Caco-2 (cell line): ENCODE measurements around the gene HSF5. TPM values are rescaled to one million over a fixed set of nuclear protein-coding genes. Genes with fewer than 3 reads are reported as not detected.

Source experiments
- Bru-seq: library from RNA; stranded (reverse); fragments of 400-500 nt; gene quantifications from one replicate; lab custom pipeline; 2021; lab: Mats Ljungman, UMichigan
- BruChase-seq, 2 experiments: library from RNA; stranded (reverse); fragments of 400-500 nt; gene quantifications; one replicate each; lab custom pipeline; 2021; lab: Mats Ljungman, UMichigan
- BruUV-seq: library from RNA; stranded (reverse); fragments of 400-500 nt; replicated peaks from 2 replicates; lab custom pipeline; 2021; lab: Mats Ljungman, UMichigan
- CTCF ChIA-PET: fragments of 300-600 bp; sonication (Branson Sonifier 250); formaldehyde crosslinking; loops from one replicate; lab custom pipeline; 2022; ENCODE audit warnings: antibody characterized with exemption; lab: Charles Lee
- POLR2A ChIA-PET: fragments of 300-600 bp; sonication (Branson Sonifier 250); formaldehyde crosslinking; loops from one replicate; lab custom pipeline; 2022; ENCODE audit warnings: antibody characterized with exemption; lab: Charles Lee
- DNase-seq, 2 experiments: peaks; one replicate each; pipeline versions ENCODE4 v3.0.0 to v3.0.0-alpha.2; 2020 to 2022
- H3K27me3 ChIP-seq: replicated peaks from 2 replicates; pipeline ENCODE4 v1.6.0; 2011; ENCODE audit warnings: low read length; ENCODE audit not compliant: control insufficient read depth, insufficient read depth
- H3K36me3 ChIP-seq: 2 replicates; pipeline ENCODE4 v1.5.1; 2011; ENCODE audit warnings: low read length; ENCODE audit not compliant: control insufficient read depth, insufficient read depth
- H3K4me1 ChIP-seq: fragments of 250-450 bp; sonication (Bioruptor Pico); 2 replicates; pipeline ENCODE4 v1.5.1; 2020; ENCODE audit warnings: mild to moderate bottlenecking
- H3K4me3 ChIP-seq: 2 replicates; pipeline ENCODE4 v1.5.1; 2011; ENCODE audit warnings: low read depth, mild to moderate bottlenecking, control low read depth, low read length
- H3K9me3 ChIP-seq: fragments of 250-450 bp; sonication (Bioruptor Pico); 2 replicates; pipeline ENCODE4 v1.5.1; 2020; ENCODE audit warnings: mild to moderate bottlenecking, moderate library complexity
- H3K27ac Mint-ChIP-seq: one replicate; pipeline ENCODE4 v1.8.0; 2022; ENCODE audit warnings: mixed read lengths; ENCODE audit not compliant: unreplicated experiment
- H3K27me3 Mint-ChIP-seq: one replicate; pipeline ENCODE4 v1.8.0; 2022; ENCODE audit warnings: mixed read lengths; ENCODE audit not compliant: insufficient read depth, unreplicated experiment
- H3K36me3 Mint-ChIP-seq: one replicate; pipeline ENCODE4 v1.8.0; 2022; ENCODE audit warnings: mild to moderate bottlenecking, mixed read lengths; ENCODE audit not compliant: insufficient read depth, unreplicated experiment
- H3K4me1 Mint-ChIP-seq: one replicate; pipeline ENCODE4 v1.8.0; 2022; ENCODE audit warnings: low read depth, mixed read lengths; ENCODE audit not compliant: unreplicated experiment
- H3K4me3 Mint-ChIP-seq: one replicate; pipeline ENCODE4 v1.8.0; 2022; ENCODE audit warnings: mild to moderate bottlenecking, moderate library complexity, mixed read lengths; ENCODE audit not compliant: unreplicated experiment
- H3K9me3 Mint-ChIP-seq: one replicate; pipeline ENCODE4 v1.8.0; 2022; ENCODE audit warnings: mixed read lengths; ENCODE audit not compliant: unreplicated experiment
- intact Hi-C: fragments of 100-400 bp; cut with micrococcal nuclease; formaldehyde crosslinking; loops from one replicate; pipeline ENCODE4 v1.10.0; 2022; ENCODE audit not compliant: unreplicated experiment
- long read RNA-seq: library from polyadenylated mRNA; stranded (forward); transcript quantifications from one replicate; pipeline ENCODE4 v2.0.0, GENCODE V29; 2022
- total RNA-seq: library from RNA; stranded (reverse); gene quantifications from 2 replicates; pipeline ENCODE4 v1.2.3, GENCODE V29; 2022
- TF ChIP-seq, protein P1 (sequence below), 2 experiments: fragments of 200-600 bp in 1 of 2; IDR thresholded peaks; 1 replicate in 1 of 2; 2 replicates in 1 of 2; pipeline versions ENCODE4 v1.5.1 to v1.8.0; 2011 to 2022; ENCODE audit warnings: antibody characterized with exemption in 1 of 2, control low read depth in 1 of 2, inconsistent platforms in 1 of 2, low read depth in 1 of 2, low read length in 1 of 2, mild to moderate bottlenecking in 1 of 2, moderate library complexity in 1 of 2; ENCODE audit not compliant: insufficient read depth in 1 of 2, severe bottlenecking in 1 of 2, unreplicated experiment in 1 of 2

Gene HSF5, protein sequence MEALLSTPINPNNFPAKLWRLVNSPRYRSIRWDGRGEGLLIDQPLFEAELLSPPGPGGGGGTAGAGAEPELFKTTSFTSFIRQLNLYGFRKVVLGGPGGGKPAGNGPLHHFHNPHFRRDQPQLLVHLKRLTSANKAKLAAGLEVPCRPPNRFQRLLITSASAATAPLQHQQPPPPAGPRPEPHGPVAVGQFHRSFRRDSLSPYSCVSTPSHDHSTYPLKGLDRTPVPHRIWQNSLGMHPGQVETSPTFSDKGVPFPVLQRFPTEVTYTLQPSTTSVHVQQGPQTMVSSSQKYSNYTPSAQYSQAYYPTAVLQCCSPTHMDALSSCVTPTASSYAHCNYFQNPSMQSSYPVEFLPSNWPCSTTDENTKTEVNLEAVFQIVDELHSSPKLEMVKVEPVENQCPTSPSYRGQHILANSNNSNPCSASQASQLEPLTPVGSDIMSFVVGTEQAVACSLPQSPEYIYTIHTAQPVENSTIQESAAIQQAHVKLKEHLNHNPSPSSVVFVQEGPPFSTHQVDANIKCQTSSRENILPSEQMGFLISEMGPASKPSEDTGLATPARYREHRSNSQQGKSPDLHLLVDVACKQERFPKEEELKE
- total RNA-seq (0.98 and 1.1 TPM in 2 replicates), Bru-seq, nascent RNA (percentile 46 among the genes with signal in this experiment), BruChase-seq, experiment 1, labeled RNA remaining after a 2-hour chase (percentile 47 among the genes with signal in this experiment), BruChase-seq, experiment 2, labeled RNA remaining after a 6-hour chase (percentile 48 among the genes with signal in this experiment)
- long read RNA-seq, full-length matches to known transcripts = 1 of 2 reads
- long read RNA-seq, partial matches to known transcripts = 0 of 2 reads
- long read RNA-seq, other reads (novel, unspliced or antisense) = 1 of 2 reads

DNA sequence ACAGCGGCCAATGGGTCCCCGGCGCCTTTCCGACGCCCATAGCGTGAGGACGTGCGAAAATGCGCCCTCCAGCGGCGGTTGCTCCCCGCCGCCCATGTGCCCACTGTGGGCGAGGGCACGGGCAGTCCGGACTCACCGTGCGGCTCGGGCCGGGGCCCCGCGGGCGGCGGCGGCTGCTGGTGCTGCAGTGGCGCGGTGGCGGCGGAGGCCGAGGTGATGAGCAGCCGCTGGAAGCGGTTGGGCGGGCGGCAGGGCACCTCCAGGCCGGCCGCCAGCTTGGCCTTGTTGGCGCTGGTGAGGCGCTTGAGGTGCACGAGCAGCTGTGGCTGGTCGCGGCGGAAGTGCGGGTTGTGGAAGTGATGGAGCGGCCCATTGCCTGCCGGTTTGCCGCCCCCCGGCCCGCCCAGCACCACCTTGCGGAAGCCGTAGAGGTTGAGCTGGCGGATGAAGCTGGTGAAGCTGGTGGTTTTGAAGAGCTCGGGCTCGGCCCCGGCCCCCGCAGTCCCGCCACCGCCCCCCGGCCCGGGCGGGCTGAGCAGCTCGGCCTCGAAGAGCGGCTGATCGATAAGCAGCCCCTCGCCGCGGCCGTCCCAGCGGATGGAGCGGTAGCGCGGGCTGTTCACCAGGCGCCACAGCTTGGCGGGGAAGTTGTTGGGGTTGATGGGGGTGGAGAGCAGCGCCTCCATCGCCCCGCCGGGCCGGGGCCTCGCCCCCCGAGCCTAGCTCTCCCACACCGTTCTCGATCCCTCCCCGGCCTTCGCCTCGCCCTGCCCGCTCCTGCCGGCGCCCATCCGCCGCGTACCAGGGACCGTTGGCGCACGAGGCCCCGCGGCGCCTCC, at the start of gene HSF5:
Gene HSF5, minus strand, starts transcription at position 820 of the 839 bp plus-strand sequence. Its CDS starts 134 bp downstream, at position 686.
- TF ChIP-seq, protein P1, sequence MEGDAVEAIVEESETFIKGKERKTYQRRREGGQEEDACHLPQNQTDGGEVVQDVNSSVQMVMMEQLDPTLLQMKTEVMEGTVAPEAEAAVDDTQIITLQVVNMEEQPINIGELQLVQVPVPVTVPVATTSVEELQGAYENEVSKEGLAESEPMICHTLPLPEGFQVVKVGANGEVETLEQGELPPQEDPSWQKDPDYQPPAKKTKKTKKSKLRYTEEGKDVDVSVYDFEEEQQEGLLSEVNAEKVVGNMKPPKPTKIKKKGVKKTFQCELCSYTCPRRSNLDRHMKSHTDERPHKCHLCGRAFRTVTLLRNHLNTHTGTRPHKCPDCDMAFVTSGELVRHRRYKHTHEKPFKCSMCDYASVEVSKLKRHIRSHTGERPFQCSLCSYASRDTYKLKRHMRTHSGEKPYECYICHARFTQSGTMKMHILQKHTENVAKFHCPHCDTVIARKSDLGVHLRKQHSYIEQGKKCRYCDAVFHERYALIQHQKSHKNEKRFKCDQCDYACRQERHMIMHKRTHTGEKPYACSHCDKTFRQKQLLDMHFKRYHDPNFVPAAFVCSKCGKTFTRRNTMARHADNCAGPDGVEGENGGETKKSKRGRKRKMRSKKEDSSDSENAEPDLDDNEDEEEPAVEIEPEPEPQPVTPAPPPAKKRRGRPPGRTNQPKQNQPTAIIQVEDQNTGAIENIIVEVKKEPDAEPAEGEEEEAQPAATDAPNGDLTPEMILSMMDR (IDR thresholded peaks at IDR 0.05; ENCODE audit: insufficient read depth in 1 of 2, low read depth in 1 of 2, low read length in 1 of 2, severe bottlenecking in 1 of 2, unreplicated experiment in 1 of 2) = no peak
- Mint-ChIP-seq H3K4me1 (peaks cover 44% of the 10 kb centered on the region), H3K36me3 (peaks cover 66% of the 10 kb centered on the region), H3K27me3 (no peaks in the 10 kb centered on the region), H3K4me3 (peak within 1 kb of the TSS; percentile 52), H3K27ac (peak within 1 kb of the TSS; percentile 76), H3K9me3 (no peaks in the 10 kb centered on the region)
- CTCF ChIA-PET = no interaction called here
- intact Hi-C loops = loop anchor here (1.0 kb wide), 1 partner anchor 26 kb away; the partner anchor contains the start of gene MTMR4
- 0 out of 2 replicates have a peak, but pooled peaks cover 5% of the 10 kb centered on the region for H3K36me3 ChIP-seq
- no TSS peak for BruUV-seq
- POLR2A ChIA-PET = no interaction called here
- H3K27me3 ChIP-seq = no peaks in the 10 kb centered on the region
- H3K4me3 ChIP-seq = no peak within 1 kb of the TSS
- H3K9me3 ChIP-seq = peaks cover 5% of the 10 kb centered on the region; the same call in 1 of the 2 replicates
- H3K4me1 ChIP-seq = peaks cover 67% of the 10 kb centered on the region
- no peak for DNase-seq

DNA sequence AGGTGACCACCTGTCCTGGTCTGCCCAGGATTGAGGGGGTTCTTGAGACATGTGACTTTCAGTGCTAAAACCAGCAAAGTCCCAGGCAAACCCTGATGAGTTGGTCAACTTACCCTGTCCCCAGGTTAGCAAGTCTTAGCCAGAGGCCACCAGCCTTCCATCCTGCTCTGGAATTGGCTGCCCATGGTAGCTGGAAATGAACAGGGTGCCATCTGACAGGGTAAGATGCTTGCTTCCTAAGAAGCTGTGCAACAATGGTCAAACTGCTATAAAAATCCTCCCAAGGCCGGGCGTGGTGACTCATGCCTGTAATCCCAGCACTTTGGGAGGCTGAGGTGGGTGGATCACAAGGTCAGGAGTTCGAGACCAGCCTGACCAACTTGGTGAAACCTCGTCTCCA, 49.1 kb upstream of the HSF5 start:
- H3K4me3 Mint-ChIP-seq = no peak overlapping the region
- peaks cover 16% of the 10 kb centered on the region for H3K4me1 Mint-ChIP-seq
- DNase-seq = no peak
- H3K27me3 Mint-ChIP-seq = peaks cover 4% of the 10 kb centered on the region
- Histone ChIP-seq H3K4me1 (peaks cover 26% of the 10 kb centered on the region), H3K4me3 (no peak overlapping the region), H3K27me3 (no peaks in the 10 kb centered on the region), H3K9me3 (no peaks in the 10 kb centered on the region), H3K36me3 (no peaks in the 10 kb centered on the region)
- no peaks in the 10 kb centered on the region for H3K9me3 Mint-ChIP-seq
- TF ChIP-seq, protein P1 (IDR thresholded peaks at IDR 0.05; ENCODE audit: insufficient read depth in 1 of 2, low read depth in 1 of 2, low read length in 1 of 2, severe bottlenecking in 1 of 2, unreplicated experiment in 1 of 2) = no peak
- no TSS peak for BruUV-seq
- ChIA-PET CTCF (no interaction called here), POLR2A (no interaction called here)
- no peaks in the 10 kb centered on the region for H3K36me3 Mint-ChIP-seq
- no peak overlapping the region for H3K27ac Mint-ChIP-seq
- intact Hi-C loops = no loop called here
